Measurements from ENCODE around the gene NF2. TPM values are rescaled to one million over a fixed set of nuclear protein-coding genes. Genes with fewer than 3 reads are reported as not detected.

The NF2 gene
- total RNA-seq, 1 experiment from 2014 or later: 113 TPM

GRCh38 chr22:29717789-29718188 is 114.4 kb downstream of the NF2 start:
- H3F3A ChIP-seq (ENCODE audit: low read length, unreplicated experiment): no peaks in the 10 kb centered on the region
- H3K4me2 ChIP-seq (ENCODE audit: low read length): no peak overlapping the region
- no peaks in the 10 kb centered on the region; the same call in 1 of the 2 replicates for H3K4me1 ChIP-seq (ENCODE audit: insufficient read depth, low read length)
- H3K79me2 ChIP-seq (ENCODE audit: low read length): no peaks in the 10 kb centered on the region
- intact Hi-C loops (cut with micrococcal nuclease): no loop called here
- H4K20me1 ChIP-seq (ENCODE audit: low read length): no peaks in the 10 kb centered on the region
- no peak overlapping the region for H3K9ac ChIP-seq (ENCODE audit: low read length)
- no peak for ATAC-seq
- BruUV-seq (replicated peaks): no TSS peak
- H3K9me2 ChIP-seq (replicated peaks; ENCODE audit: low read length): no peaks in the 10 kb centered on the region
- CTCF ChIA-PET: no interaction called here
- no peaks in the 10 kb centered on the region for H3K9me3 ChIP-seq (ENCODE audit: low read length)
- H3K27me3 ChIP-seq (ENCODE audit: low read length): peaks cover 8% of the 10 kb centered on the region
- no peak overlapping the region for H3K27ac ChIP-seq (ENCODE audit: low read length)
- POLR2A ChIA-PET (ENCODE audit: unreplicated experiment): no interaction called here
- no peak overlapping the region for H2AFZ ChIP-seq (ENCODE audit: low read length)
- no peak overlapping the region for H3K4me3 ChIP-seq (ENCODE audit: low read length)
- no peaks in the 10 kb centered on the region for H3K36me3 ChIP-seq (ENCODE audit: low read depth, low read length)
- TF ChIP-seq EZH2 (IDR thresholded peaks at IDR 0.05; ENCODE audit: low read length, unreplicated experiment): no peak
- no peak for TF ChIP-seq EZH2phosphoT487 (IDR thresholded peaks at IDR 0.05; ENCODE audit: borderline replicate concordance, low read length)
- no peak for TF ChIP-seq CTCF (conservative IDR thresholded peaks at IDR 0.05; ENCODE audit: low read depth, low read length)
- DNase-seq: no peak

DNA sequence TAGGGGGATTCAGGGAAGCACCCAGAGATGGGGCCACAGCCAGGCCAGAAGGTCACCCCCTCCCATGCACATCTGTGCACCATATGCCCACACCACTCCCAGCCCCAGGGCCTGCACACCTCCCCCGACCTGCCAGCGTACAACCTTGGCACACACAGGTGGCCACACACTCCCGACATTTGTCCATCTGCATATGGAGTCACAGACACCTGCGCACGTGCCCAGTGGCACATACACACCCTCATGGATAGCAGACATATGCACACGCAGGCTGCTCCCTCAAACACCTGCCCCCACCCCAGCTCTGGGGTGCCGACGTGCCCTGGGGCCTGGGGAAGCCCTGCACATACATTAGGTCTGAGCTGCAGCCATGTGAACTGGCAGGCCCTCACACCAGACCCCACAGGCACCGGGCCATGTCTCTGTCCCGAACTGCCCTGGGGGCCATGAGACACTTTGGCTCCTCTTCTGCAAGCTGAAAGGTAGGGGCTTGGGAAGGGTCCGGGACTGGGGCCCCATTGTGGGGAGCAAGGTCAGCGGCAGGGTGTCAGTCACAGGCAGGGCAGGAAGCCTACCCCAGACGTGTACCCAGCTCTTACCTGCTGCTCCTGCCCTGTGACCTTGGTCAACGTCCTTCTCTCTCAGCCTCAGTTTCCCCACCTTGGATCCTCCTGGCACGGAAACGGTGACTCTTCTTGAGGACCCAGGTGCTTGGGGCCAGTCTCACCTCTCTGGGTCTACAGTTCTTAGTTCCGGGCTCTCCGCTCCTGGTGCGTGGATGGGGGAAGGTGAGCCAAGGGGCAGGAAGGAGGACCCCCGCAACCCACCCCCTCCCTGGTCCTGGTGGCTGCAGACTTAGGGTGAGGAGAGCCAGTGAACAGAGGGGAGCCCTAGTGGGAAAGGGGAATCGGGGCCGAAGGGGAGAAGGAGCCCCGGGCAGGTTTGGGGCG is 115.8 kb downstream of the NF2 start:
- CTCF ChIA-PET: no interaction called here
- TF ChIP-seq CTCF (conservative IDR thresholded peaks at IDR 0.05; ENCODE audit: low read depth, low read length) (no peak), EZH2phosphoT487 (IDR thresholded peaks at IDR 0.05; ENCODE audit: borderline replicate concordance, low read length) (no peak), EZH2 (IDR thresholded peaks at IDR 0.05; ENCODE audit: low read length, unreplicated experiment) (no peak)
- intact Hi-C loops (cut with micrococcal nuclease): no loop called here

More for the DNA sequence above, 115.8 kb downstream of the NF2 start:
- POLR2A ChIA-PET (ENCODE audit: unreplicated experiment): no interaction called here
- Histone ChIP-seq H3K36me3 (ENCODE audit: low read depth, low read length) (no peaks in the 10 kb centered on the region), H2AFZ (ENCODE audit: low read length) (no peak overlapping the region), H3K4me1 (ENCODE audit: insufficient read depth, low read length) (no peaks in the 10 kb centered on the region; the same call in 1 of the 2 replicates), H3K4me2 (ENCODE audit: low read length) (no peak overlapping the region), H3F3A (ENCODE audit: low read length, unreplicated experiment) (no peaks in the 10 kb centered on the region), H3K9me2 (replicated peaks; ENCODE audit: low read length) (no peaks in the 10 kb centered on the region), H3K27ac (ENCODE audit: low read length) (no peak overlapping the region), H4K20me1 (ENCODE audit: low read length) (no peaks in the 10 kb centered on the region), H3K79me2 (ENCODE audit: low read length) (no peaks in the 10 kb centered on the region), H3K4me3 (ENCODE audit: low read length) (no peak overlapping the region), H3K9me3 (ENCODE audit: low read length) (no peaks in the 10 kb centered on the region), H3K27me3 (ENCODE audit: low read length) (peaks cover 8% of the 10 kb centered on the region), H3K9ac (ENCODE audit: low read length) (no peak overlapping the region)
- ATAC-seq (no peak), DNase-seq (no peak)
- no TSS peak for BruUV-seq (replicated peaks)
